Measurements from ENCODE around the gene LRCH4.
"Not testable (repeated sequence)": the region's sequence is repeated elsewhere in the genome, so short reads cannot be mapped to it uniquely, and the experiment has no call there.

GRCh38 chr7:100535982-100536381 is 49.9 kb downstream of the LRCH4 start:
- TF ChIP-seq CTCF, POLR2A (IDR thresholded peaks at IDR 0.05): not testable (repeated sequence)

Data from transverse colon (tissue), 3 donors.